NCI-H2029 treated with DMSO at 0.1 percent for 48 hours (cell line): ENCODE measurements around the gene NAMPT.
"Not testable (repeated sequence)": the region's sequence is repeated elsewhere in the genome, so short reads cannot be mapped to it uniquely, and the experiment has no call there.

Experiments used
- DNase-seq: peaks from one replicate; lab custom pipeline; 2025; lab: John Stamatoyannopoulos, UW

Gene NAMPT

GRCh38 chr7:106231856-106232490 lies 52.8 kb downstream of the NAMPT start:
- DNase-seq: no peak

- DNase-seq: no peak
Observed at GRCh38 chr7:106225856-106226255, 58.9 kb downstream of the NAMPT start.

GRCh38 chr7:106224797-106225196 lies 60.0 kb downstream of the NAMPT start:
- DNase-seq: no peak

- no peak for DNase-seq
Observed at GRCh38 chr7:106223156-106223555, 61.6 kb downstream of the NAMPT start.

GRCh38 chr7:106222545-106222944 lies 62.2 kb downstream of the NAMPT start:
- DNase-seq: no peak

- DNase-seq: no peak
Observed at GRCh38 chr7:106220307-106220706, 64.5 kb downstream of the NAMPT start.

- no peak for DNase-seq
Observed at GRCh38 chr7:106219170-106219569, 65.6 kb downstream of the NAMPT start.

- DNase-seq: no peak
Observed at GRCh38 chr7:106218546-106218945, 66.2 kb downstream of the NAMPT start.

- DNase-seq: no peak
Observed at GRCh38 chr7:106216923-106217542, 67.8 kb downstream of the NAMPT start.

GRCh38 chr7:106216517-106216922 lies 68.3 kb downstream of the NAMPT start:
- DNase-seq: no peak

GRCh38 chr7:106215868-106216516 lies 68.8 kb downstream of the NAMPT start:
- no peak for DNase-seq

- not testable (repeated sequence) for DNase-seq
Observed at GRCh38 chr7:106208944-106209343, 75.8 kb downstream of the NAMPT start.

GRCh38 chr7:106206826-106207541 lies 77.8 kb downstream of the NAMPT start:
- no peak for DNase-seq

GRCh38 chr7:106205621-106206222 lies 79.1 kb downstream of the NAMPT start:
- no peak for DNase-seq

- DNase-seq: no peak
Observed at GRCh38 chr7:106203473-106203872, 81.3 kb downstream of the NAMPT start.

GRCh38 chr7:106201164-106201563 lies 83.6 kb downstream of the NAMPT start:
- DNase-seq: no peak

GRCh38 chr7:106199813-106200364 lies 84.9 kb downstream of the NAMPT start:
- no peak for DNase-seq

GRCh38 chr7:106199024-106199423 lies 85.8 kb downstream of the NAMPT start:
- no peak for DNase-seq
